HG02759 (cell line): Measurements from ENCODE around the gene OPHN1.

Source experiments
- ATAC-seq: cut with Tn5 transposase; IDR thresholded peaks from one replicate; pipeline ENCODE4 v1.9.1; 2021; ENCODE audit warnings: mild to moderate bottlenecking, moderate library complexity; ENCODE audit not compliant: unreplicated experiment

The OPHN1 gene

DNA sequence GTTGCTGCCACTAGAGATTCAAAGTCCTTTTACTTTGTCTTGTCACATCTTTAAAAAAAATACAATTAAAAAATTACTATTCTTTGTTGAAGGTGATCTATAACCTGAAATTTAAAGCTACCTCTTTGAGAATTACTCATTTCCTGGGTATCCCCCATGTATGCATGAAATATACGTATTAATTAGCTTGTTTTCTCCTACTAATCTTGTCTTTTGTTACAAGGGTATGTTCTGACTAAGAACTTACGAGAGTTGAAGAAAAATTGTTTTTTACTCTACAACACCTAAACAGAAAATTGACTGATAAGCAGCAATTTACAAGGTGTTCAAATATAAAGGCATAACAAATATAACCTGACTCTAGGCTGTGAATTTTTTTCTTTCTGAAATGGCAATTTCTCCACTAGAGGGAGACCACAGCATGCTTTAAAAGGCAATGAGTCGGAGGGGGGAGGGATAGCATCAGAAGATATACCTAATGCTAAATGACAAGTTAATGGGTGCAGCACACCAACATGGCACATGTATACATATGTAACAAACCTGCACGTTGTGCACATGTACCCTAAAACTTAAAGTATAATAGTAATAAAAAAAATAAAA is 249.6 kb downstream of the OPHN1 start:
- no peak for ATAC-seq

DNA sequence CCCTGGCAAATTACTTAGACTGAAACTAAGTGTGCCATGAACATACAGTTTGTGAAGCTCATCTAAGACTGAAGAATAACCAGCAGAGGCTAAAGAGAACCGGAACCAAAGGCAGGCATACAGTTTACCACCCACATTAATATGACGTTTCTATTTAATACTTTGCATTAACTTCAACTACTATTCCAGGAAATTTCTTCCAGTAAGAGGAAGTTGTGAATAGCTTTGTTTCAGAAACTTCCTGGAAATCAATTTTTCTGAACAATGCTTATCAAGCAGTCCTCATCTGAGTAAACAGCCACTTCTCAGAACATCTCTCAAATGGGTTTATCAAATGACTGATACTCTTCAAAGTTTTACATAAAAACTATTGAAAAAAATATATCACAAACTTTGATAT is 252.7 kb downstream of the OPHN1 start:
- ATAC-seq = no peak

DNA sequence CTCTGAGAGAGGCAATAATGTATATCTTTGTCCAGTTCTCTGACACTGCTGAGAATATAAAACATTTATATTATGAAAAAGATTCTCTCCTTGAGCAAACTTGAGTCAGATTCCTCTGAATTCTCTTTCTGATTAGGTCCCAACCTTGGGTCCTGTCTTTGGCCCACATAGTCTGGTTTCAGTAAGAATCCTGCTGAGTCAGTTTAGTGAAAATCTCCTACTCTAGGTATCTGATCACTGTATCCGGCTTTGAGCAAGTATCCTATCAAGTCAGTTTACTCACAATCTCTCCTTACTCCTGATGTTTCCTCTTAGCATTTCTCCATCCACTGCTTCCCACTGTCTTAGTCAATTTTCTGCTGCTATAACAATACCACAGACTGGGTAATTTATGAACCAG is 253.9 kb downstream of the OPHN1 start:
- no peak for ATAC-seq

DNA sequence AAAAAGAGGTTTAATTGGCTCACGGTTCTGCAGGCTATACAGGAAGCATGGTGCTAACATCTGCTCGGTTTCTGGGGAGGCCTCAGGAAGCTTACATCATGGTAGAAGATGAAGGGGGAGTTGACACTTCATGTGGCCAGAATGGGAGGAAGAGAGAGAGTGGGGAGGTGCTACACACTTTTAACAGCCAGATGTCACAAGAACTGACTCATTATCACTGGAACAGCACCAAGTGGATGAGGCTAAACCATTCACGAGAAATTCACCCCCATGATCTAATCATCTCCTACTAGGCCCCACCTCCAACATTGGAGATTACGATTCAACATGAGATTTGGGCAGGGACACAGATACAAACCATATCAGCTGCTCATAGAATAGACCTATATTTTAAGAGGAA is 255.8 kb downstream of the OPHN1 start:
- no peak for ATAC-seq

DNA sequence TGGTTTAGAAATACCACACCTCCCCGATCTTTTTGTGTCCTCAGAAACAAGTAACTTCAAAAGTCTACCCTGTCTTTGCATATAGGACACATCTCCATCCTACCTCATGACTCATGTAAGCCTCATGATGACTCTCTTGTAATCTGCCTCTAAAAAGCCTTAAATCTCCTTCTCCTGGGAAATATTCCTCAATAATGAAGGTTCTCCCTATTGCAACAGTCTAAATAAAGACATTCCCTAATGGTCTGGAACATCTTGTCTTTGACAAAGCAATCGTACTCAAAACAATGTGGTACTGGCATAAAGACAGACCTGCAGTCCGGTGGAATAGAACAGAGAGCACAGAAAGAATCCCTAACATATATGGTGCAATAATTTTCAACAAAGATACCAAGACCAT is 257.7 kb downstream of the OPHN1 start:
- ATAC-seq = no peak

DNA sequence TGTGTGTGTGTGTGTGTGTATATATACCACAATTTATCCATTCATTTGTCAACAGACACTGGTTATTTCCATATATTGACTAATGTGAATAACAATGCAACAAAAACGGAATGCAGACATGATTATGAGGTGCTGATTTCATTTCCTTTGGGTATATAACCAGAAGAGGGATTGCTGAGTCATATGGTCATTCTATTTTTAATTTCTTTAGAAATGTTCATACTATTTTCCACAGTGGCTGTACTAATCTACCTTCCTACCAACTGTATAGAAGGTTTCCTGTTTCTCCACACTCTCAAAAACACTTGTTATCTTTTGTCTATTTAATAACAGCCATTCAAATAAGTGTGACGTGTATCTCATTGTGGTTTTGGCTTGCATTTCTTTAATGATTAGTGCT is 269.9 kb downstream of the OPHN1 start:
- ATAC-seq = no peak

DNA sequence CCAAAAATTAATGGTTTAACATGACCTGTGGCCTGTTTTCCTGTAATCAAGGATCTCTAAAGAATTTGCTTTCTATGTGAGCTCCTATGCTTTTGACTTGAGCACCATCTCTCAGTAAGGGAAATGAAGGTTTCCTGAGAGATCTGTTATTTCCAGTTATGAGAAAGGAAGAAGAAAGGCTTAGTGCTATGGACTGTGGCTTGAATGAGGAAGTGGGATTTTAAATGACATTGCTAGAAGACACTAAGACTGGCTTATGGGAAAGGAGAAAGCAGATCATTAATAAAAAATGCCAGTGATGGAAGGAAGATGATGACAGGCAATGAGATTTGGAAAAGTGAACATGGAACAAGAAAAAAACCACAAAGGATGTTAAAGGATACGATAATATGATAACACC is 285.4 kb downstream of the OPHN1 start:
- ATAC-seq = no peak

DNA sequence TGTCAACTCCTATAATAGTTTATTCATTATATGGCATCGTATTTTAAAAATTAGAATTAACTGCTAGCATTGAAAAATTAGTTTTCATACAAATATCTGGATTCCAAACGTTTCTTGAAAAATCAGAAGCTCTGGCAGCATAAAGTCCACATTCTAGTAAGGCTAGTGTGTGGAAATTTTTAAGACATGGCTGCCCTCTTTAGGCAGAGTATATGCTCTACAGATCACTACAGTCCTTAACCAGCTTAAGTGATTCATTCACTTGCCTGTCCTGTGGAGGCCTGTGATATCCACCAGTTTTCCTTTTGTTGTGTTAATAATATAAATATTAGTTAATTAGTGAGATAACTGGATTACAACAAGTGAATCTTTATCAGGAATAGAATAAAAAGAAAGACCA is 287.2 kb downstream of the OPHN1 start:
- ATAC-seq = no peak

DNA sequence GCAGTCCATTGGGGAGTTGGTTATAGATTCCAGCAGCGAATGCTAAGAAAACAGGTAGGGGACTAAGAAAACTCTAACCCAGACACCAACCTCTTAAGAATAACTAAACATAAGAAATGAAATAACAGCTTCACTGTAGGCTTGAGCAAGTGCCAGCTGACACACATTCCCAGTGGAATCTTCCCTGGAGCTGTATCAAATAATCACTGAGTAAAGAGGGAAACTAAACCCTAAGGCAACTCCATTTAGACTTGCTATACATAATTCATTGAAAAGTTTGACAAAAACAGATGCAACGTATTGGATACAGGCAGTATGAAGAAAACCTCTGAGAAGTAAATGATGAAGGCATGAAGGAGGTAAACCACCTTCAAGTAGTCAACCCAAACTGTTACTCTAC is 293.5 kb downstream of the OPHN1 start:
- ATAC-seq = no peak

DNA sequence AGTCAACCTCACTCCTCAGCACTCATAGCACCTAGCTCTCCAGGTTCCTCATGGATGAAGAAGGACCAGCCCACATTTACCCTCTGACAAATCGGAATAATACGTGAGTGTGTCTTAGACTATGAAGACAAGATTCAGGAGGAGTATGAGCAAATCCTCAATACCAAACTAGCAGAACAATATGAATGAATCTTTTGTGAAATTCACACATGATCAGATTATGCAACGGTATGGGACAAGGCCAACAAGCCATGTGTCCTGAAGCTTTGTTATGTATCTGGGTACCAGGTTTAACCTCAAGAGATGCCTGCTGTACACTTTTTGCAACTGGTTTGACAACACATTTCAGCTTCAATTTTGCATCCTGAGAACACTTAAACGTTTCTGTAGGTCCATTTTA is 300.1 kb downstream of the OPHN1 start:
- ATAC-seq = no peak

DNA sequence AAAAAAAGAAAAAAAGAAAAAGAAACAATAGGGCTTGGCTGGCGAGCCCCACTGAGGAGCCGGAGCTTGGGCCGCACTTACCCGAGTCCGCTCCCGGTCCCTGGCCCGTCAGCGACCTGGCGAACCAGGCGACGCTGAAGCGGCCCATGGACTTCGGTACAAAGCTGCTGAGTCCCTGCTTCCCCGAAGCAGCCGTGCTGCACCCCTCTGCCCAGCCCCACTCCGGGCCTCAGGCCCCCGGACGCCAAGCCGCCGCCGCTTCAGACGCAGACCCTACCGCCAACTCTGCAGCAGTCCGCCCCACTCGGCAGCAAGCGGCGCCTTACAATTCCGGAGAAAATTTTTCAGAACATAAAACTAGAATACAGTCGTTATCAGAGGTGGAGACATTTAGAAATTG is 300.5 kb downstream of the OPHN1 start:
- no peak for ATAC-seq

DNA sequence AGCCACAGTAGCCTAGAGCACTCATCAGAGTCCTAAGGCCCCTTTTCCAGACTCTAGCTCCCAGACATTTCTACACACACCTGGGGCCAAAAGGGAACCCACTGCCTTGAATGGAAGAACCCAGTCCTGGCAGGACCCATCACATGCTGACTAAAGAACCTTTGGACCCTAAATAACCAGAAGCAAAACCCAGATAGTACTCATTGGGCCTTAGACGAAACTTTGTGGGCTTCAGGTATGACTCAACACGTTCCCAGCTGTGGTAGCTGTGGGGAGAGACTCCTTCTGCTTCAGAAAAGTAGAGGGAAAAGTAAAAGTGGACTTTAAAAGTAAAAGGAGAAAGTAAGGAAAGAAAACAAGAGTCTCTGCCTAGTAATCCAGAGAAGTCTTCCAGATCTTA is 311.5 kb downstream of the OPHN1 start:
- ATAC-seq = no peak

DNA sequence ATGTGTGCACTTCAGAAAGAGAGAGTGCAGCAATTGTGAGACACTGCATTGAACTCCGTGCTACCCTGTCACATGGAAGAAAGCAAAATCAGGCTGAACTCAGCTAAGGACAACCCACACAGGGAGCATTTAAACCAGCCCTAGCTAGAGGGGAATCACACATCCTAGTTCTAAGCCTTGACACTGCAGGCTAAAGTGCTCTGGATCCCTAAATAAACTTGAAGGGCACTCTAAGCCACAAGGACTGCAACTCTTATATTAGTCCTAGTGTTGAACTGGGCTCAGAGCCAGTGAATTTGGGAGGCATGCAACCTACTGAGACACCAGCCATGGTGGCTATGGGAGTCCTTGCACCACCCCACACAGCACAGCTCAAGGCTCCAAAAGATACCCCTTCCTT is 311.9 kb downstream of the OPHN1 start:
- ATAC-seq = no peak

DNA sequence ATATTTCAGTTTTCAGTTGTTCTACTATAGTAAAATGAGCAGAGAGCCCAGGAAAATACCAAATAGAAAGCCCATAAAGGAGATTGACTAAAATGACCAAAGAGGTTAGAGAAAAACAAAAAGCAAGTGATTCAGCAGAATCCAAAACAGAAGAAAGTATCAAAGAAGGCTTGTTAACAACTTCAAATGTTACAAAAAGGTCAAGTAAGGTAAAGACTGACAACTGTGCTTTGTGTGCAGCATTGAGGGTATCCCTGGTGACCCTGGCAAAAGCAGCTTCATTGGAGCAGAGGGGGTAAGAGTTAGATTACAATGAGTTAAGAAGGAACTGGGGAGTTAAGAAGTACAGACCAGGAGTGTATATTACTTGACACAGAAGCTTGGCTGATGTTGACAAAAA is 317.9 kb downstream of the OPHN1 start:
- no peak for ATAC-seq

DNA sequence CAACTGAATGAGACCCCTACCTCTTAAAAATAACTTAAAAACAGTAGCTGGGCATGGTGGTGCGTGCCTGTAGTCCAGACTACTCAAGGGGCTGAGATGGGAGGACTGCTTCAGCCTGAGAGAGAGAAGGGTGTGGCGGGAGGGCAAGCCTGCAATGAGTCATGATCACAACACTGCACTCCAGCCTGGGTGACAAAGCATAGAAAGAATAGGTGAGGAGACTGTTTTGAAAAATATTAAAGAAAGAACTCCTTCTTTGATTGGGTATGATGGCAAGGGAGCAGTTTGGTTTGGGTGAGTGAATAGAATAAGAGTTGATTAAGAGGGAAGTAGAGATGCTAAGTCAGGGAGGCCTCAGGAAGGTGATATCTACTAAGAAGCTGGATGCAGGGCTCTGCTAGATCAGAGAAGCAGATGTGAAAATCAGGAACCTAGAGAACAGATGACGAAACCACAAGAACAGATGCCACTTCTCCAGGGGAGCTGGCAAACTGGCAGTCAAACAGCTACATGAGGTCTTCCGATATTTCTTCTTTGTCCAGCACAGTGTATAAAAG is 318.6 kb downstream of the OPHN1 start:
- no peak for ATAC-seq

DNA sequence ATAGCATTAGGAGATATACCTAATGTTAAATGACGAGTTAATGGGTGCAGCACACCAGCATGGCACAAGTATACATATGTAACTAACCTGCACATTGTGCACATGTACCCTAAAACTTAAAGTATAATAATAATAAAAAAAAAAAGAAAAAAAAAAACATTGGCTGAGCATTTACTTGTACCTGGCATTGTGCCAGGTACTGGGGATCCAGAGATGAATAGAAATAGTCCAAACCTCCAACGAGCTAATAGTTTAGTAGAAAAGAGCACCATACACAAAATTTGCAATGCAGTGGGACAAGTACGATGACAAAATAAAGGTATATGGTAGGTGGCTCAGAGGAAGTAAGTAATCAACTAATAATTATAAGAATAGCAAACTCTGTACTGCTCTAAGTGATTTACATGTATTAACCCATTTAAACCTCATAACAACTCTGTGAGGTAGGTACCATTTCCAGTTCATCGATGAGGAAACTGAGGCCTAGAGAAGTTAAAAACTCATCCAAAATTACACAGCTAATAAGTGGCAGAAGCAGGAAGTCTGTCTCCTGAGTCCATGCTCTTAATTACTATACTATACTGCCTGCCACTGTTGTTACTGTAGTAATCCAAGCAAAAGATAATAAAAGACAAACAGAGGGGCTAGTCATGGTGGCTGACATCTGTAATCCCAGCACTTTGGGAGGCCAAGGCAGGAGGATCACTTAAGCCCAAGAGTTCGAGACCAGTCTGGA is 319.3 kb downstream of the OPHN1 start:
- ATAC-seq = no peak

DNA sequence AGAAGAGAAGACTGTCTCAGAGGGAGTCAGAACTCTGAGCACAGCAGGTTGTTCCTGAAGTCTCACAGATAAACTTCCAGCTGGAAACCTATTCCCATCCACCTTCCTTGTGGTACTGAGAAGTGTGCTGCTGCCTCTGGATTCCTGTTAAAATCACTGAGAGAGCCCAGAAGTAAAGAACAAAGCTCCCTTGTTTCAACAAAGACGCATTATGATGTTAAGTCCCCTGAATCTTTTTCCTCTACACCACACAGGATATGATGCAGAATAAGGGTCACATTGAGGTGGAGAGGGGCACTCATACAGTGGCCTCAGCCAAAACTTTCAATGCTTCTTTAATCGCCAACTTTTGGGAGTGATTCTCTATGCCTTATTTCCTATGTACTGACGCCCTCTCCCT is 321.0 kb downstream of the OPHN1 start:
- no peak for ATAC-seq

DNA sequence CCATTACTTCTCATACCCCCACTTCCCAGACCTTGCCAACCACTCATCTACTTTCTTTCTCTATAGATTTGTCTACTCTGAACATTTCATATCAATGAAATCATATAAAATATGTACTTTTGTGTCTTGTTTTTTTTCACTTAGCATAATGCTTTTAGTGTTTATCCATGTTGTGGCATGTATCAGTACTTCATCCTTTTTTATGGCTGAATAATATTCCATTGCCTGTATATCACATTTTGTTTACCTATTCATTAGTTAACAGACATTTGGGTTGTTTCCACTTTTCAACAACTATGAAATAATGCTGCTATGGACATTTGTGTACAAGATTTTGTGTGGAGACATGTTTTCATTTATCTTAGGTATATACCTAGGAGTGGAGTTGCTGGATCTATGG is 324.1 kb downstream of the OPHN1 start:
- no peak for ATAC-seq

DNA sequence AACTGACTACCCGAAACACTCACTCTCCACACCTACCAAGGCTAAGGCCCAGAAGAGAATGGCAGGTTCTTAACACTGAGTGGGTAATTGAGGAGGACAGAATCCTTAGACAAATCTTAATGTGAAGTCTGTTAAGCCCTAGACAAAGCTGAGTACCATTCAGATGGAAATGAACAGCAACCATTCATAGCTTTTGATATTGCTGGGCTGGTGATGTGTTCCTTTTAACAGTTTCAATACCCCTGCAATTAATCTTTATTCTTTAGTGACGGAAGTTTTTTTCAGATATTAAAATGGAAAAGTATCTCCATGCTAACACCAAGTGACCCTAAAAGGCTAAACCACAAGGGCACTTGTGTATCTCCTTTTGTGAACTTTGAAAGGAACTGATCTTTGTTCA is 334.9 kb downstream of the OPHN1 start:
- no peak for ATAC-seq

DNA sequence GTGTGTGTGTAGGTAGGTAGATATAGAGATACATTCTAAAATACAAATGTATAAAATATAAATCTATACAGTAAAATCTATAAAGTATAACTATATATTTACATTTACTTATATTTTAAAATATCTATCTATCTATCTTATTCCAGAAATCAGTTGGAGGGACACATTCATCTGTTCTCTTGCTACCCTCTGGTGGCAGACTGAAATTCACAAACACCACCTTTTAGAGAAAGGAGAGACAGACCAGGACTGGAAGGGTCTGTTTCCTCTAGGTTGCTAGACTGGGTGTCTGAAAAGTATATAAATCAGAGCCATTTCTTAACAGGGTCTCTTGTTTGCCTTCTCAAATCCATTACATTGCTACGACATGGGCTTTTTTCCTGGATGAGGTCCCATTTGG is 343.0 kb downstream of the OPHN1 start:
- ATAC-seq = no peak

DNA sequence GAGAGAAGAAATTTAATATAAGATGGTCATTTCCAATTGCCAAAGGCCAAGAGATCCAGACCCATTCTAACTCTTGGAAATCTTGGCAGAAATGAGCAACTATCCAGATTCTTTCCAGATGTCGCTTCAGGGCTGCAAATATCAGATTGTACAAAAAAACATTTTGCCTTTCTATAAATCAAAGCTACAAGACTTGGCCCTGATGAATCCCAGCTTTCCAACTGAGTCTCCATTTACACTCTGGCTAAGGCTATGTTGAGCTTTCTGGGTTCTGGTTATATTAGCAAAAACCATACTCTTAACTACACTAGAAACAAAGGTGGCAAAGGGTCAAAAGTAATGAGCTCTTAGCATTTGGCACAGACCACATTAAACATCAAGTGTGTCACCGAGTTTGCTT is 345.8 kb downstream of the OPHN1 start:
- no peak for ATAC-seq

DNA sequence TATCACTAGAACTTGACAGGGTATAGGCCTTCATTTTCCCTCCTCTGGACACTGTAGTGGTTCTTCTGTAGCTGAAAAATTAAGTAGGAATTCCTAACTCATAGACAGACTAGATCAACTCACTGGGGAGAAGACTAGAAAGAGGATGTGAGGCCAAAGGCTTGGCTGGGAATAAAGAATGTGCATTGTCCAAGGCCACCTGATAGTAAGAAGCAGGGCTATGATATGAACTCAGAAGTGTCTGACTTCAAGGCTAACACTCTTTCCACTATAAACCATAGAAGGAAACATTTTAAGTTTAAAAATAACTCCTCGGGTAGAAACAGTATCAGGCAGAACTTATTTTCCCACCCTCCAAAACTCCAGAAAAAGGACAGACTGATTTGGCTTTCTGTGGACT is 346.6 kb downstream of the OPHN1 start:
- ATAC-seq = no peak

DNA sequence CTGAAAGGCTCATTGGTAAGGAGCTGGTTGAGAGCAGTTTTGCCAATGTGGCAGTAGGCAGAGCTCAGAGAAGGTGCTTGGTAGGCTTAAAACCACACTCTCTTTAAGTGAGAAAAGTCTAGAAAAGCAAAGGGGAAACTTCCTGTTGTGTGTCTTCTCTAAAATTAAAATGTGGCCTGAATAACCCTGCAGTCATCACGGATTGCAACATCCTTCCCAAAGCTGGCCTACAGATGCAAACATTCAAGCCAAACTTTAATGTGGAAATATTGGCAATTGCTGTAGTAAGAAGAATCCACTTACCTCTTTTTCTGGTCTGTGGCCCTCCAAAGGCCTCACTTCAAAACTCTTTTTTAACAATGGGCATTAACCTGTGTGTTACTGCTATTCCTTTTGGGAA is 348.5 kb downstream of the OPHN1 start:
- no peak for ATAC-seq
